ENCODE data around the gene TFB1M.
"Not testable (repeated sequence)": the region's sequence is repeated elsewhere in the genome, so short reads cannot be mapped to it uniquely, and the experiment has no call there.

TFB1M gene

GRCh38 chr6:155314092-155314772 is at the start of gene TFB1M:
TSS of gene TFB1M (minus strand) at chr6:155314484. CDS start at chr6:155314428, 56 bp downstream.
- DNase-seq (ENCODE audit: low read depth): peak; percentile 95

- DNase-seq (ENCODE audit: low read depth): not testable (repeated sequence)
Measured at GRCh38 chr6:155364021-155364420, 49.7 kb upstream of the TFB1M start.

- not testable (repeated sequence) for DNase-seq (ENCODE audit: low read depth)
Measured at GRCh38 chr6:155362968-155363632, 48.8 kb upstream of the TFB1M start.

- no peak for DNase-seq (ENCODE audit: low read depth)
Measured at GRCh38 chr6:155354167-155354566, 39.9 kb upstream of the TFB1M start.

GRCh38 chr6:155352811-155353210 is 38.5 kb upstream of the TFB1M start:
- peak; percentile 53 for DNase-seq (ENCODE audit: low read depth)

- no peak for DNase-seq (ENCODE audit: low read depth)
Measured at GRCh38 chr6:155352130-155352420, 37.8 kb upstream of the TFB1M start.

- no peak for DNase-seq (ENCODE audit: low read depth)
Measured at GRCh38 chr6:155351273-155352129, 37.2 kb upstream of the TFB1M start.

- DNase-seq (ENCODE audit: low read depth): no peak
Measured at GRCh38 chr6:155349956-155350355, 35.7 kb upstream of the TFB1M start.

- no peak for DNase-seq (ENCODE audit: low read depth)
Measured at GRCh38 chr6:155349129-155349528, 34.8 kb upstream of the TFB1M start.

GRCh38 chr6:155347800-155348199 is 33.5 kb upstream of the TFB1M start:
- no peak for DNase-seq (ENCODE audit: low read depth)

GRCh38 chr6:155346957-155347356 is 32.7 kb upstream of the TFB1M start:
- no peak for DNase-seq (ENCODE audit: low read depth)

GRCh38 chr6:155344341-155345006 is 30.2 kb upstream of the TFB1M start:
- DNase-seq (ENCODE audit: low read depth): no peak

- peak; percentile 55 for DNase-seq (ENCODE audit: low read depth)
Measured at GRCh38 chr6:155341130-155341828, 27.0 kb upstream of the TFB1M start.

GRCh38 chr6:155340464-155341129 is 26.3 kb upstream of the TFB1M start:
- no peak for DNase-seq (ENCODE audit: low read depth)

- not testable (repeated sequence) for DNase-seq (ENCODE audit: low read depth)
Measured at GRCh38 chr6:155339929-155340328, 25.6 kb upstream of the TFB1M start.

GRCh38 chr6:155338237-155338636 is 24.0 kb upstream of the TFB1M start:
- DNase-seq (ENCODE audit: low read depth): not testable (repeated sequence)

- no peak for DNase-seq (ENCODE audit: low read depth)
Measured at GRCh38 chr6:155335265-155335664, 21.0 kb upstream of the TFB1M start.

- not testable (repeated sequence) for DNase-seq (ENCODE audit: low read depth)
Measured at GRCh38 chr6:155334073-155334472, 19.8 kb upstream of the TFB1M start.

- DNase-seq (ENCODE audit: low read depth): no peak
Measured at GRCh38 chr6:155333414-155333813, 19.1 kb upstream of the TFB1M start.

GRCh38 chr6:155330922-155331321 is 16.6 kb upstream of the TFB1M start:
- DNase-seq (ENCODE audit: low read depth): no peak

GRCh38 chr6:155330133-155330734 is 15.9 kb upstream of the TFB1M start:
- DNase-seq (ENCODE audit: low read depth): no peak

Measured in non-pigmented ciliary epithelial cell (primary cell).